Activated T-cell treated with anti-CD3 and anti-CD28 coated beads, Interleukin-2, amount 50 U/mL, for 48 hours (primary cell): Measurements from ENCODE around the gene SETBP1.

Source experiments
- DNase-seq, 2 experiments: peaks; one replicate each; pipeline ENCODE4 v3.0.0-alpha.2; 2020

SETBP1 gene

DNA sequence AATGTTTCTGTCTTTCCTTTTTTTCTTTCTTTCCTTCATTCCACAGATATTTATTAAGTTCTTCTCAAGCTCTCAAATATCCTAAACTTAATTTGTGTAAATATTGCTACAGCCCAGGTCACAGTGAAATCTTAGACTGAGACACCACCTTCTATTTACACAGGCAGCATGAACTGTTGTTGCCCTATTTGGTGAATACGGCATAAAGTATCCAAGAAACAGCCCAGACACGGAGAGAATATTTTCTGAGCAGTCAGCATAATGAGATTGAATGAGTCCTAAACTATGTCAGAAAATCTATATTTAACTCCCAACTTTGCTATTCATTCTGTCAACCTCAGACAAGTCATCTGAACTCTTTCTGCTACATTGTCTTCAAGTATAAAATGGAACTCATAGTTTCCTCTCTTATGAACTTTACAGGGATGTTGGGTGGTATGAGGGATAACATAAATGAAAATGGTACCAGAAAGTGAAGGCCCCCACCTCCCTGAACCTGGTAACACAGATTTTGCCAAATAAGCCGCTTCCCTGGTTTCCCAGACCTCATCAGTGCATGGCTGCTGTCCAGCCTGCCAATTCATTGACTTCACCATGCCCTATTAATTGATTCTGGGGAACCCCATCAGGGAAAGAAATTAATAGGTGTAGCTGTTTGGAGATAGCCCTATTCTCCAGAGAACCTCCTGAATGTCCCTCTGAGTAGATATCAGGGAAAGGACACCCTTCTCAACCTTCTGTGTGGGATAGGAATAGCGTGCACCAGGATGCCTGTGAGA lies 235.9 kb downstream of the SETBP1 start:
- DNase-seq = no peak

DNA sequence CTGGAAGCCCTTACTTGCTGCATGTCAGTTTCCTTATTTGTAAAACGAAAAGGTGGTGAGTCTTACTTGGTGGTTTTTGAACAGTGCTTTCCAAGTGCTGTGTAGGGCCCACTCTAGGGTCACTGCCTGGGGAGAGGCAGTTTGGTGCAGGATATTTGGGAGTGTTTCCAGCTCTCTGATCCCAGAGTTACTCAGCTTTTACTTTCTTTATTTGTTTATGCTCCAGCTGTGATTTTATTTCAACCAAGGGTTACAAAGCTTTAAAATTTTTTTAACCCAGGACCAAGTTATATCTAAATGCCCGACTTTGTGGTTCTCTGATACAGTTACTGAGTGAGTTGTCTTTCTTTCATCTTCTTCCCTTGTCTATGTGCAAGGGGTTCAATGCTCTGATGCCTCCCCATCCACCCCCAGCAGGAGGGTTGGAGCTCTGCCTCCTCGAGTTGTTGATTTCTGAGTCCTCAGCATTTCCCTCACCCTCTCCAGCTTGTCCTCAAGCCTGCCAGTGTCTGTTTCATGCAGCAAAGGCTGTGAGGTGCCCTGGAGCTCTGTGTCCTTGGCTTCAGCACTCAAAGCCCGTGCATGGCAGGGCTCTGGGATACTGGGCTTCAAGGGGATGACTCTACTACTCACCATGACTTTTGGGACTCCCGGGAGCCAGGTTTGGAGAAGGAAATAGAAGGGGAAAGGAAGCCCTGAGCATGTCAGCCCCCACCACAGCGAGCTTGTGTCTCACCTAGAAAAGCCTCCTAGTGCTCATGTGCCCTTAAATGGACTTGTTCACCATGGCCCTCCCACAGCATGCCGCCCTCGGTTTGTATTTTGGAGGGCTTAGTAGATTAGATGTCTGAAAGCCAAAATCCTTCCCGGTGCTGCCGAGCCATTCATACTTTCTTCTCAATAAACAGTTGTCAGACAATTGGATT lies 236.8 kb downstream of the SETBP1 start:
- no peak for DNase-seq

DNA sequence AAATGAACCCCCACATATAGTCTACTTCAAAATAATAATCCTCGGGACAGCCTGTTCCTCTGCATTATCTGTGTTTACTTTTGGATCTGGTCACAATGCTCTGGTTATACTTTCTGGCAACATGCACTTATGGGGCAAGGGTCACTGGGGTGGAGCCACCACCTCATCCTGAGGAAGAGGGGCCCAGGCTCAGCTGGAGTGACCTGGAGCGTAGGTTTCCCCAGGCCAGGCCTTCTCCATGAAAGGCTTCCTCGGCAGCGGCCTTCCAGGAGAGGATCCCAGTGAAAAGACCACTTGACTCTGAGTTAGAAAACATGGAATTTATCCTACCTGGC lies 237.4 kb downstream of the SETBP1 start:
- DNase-seq = no peak

- no peak for DNase-seq
Measured at GRCh38 chr18:44920441-44920840, 239.8 kb downstream of the SETBP1 start.

GRCh38 chr18:44921974-44922373 lies 241.3 kb downstream of the SETBP1 start:
- no peak for DNase-seq

DNA sequence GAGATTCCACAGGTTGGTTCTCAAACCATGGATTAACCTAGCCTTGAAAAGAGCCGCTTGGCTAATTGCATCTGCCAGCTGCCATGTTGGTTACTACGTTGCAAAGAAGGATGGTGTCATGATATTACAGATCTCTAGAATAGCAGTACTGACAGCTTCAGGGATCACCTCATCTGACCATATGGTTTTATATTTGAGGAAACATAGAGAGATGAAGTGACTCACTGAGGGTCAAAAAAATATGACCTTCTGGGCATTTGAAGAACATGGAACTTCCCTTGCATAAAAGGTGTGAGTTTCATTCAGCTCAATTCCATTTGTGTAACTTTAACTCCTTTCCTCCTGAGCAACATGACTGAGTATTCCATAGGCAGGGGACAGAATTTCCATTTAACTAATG lies 242.3 kb downstream of the SETBP1 start:
- no peak for DNase-seq

DNA sequence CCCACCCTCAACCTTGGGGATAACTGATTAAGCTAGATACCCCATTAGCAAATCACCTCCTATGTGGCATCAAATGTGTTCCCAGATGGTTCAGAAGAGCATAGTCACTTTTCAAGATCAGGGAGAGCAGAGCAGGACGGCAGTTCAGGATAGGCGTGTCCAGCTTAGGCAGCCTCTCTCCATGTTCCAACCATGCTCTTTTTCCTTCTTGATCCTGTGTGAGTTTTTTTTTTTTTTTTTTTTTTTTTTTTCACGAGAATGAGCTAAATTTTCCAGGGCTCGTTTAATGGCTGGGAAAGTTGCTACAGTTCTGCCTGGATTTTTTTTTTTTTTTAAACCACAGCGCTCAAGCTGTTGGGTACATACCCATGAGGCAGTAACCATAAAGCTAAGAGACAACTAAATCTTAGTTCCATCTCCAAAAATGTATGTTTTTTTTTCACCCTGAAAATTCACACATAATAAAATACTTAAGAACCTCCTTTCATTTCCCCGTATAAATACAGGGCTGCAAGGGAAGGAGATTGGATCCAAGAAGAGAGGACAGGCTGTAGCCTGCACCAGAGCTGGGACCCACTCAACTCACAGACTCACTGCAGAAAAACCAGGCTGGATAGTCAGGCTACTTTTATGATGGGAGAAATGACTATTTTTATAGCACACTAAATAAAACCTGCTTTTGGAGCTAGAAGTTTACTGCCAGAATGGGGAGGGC lies 244.3 kb downstream of the SETBP1 start:
- DNase-seq = no peak

- DNase-seq = peak; percentile 26 to 33
Measured at GRCh38 chr18:44927127-44927849, 246.6 kb downstream of the SETBP1 start.

GRCh38 chr18:44934901-44935300 lies 254.2 kb downstream of the SETBP1 start:
- DNase-seq = no peak

GRCh38 chr18:44935455-44935854 lies 254.8 kb downstream of the SETBP1 start:
- no peak for DNase-seq

GRCh38 chr18:44936485-44936884 lies 255.8 kb downstream of the SETBP1 start:
- DNase-seq = no peak

DNA sequence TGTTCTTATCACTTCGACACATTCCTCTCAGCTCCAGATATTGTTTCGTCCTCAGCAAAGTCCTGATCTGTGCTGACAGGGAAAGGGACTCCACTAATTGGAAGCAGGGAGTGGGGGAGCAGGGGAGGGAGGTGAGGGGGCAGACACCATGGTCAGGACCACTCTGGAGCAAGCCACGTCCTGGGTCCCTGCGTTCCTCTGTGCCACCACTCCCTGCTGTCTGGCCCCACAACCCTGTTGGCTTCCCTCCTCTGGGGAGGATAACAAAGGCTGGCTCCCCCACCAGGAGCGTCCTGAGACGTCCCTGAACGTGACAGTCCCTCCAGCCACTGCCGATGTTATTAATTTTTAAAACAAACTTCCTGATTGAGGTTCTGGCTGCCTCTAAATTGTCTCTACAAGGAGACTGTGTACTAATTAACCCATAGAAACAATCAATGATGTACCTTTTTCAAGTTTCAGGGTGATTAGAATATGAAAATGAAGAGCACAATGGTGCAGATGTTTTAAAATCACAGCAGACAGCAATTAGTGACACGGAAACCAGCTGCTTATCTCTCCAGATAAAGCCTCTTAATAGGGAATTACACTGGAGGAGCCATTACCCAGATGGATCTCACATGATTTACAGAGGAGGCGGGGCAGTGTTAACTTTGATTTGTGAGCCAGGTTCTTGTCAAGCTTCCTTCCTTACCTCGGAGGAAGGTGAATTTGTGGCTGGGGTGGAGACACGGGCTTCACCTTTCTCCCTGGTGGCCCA lies 257.5 kb downstream of the SETBP1 start:
- DNase-seq = no peak

- no peak for DNase-seq
Measured at GRCh38 chr18:44938720-44939665, 258.3 kb downstream of the SETBP1 start.

GRCh38 chr18:44941516-44941915 lies 260.8 kb downstream of the SETBP1 start:
- no peak for DNase-seq

DNA sequence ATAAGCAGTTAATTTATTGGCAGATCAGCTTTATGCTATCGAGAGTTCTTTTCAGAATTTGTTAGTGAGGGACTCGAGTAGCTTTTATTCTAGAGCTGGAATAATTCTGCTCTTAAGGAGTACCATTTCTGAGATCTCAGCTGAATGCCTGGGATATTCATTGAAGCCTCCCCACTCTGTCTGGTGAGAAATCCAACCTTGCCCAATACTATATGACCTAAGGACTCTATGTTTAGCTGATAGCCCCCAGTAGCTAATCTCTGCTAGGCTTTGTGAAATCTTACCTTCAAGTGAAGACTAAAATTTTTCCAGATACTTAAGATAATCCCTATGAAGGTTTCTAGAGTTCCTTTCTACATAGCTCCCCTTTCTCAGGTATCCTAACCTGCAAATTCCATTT lies 261.4 kb downstream of the SETBP1 start:
- DNase-seq = no peak

DNA sequence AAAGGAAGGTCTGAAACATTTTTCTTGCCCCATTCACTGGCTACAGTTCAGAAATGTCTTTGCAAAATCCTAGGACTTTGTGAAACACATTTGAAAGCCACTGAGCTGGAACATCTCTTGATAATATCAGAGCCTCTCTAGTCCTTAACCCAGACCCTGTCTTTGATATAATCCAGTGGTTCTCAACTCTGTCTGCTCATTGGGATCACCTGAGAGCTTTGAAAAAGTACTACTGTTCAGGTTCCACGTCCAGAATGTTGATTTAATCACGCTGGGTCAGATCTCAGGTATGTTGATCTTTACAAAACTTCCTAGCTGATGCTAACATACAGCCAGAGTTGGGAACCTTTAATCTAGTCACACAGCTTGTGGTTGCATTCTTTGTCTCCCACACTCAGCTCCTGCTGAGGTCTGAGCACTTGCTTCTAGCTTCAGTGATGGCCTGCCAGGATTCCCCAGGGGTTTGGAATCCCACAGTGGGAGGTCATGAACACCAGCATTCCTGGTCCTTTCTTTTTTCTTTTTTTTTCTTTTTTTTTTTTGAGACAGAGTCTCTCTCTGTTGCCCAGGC lies 262.7 kb downstream of the SETBP1 start:
- DNase-seq = no peak

GRCh38 chr18:44944461-44944860 lies 263.8 kb downstream of the SETBP1 start:
- DNase-seq = no peak

- no peak for DNase-seq
Measured at GRCh38 chr18:44945888-44946401, 265.3 kb downstream of the SETBP1 start.

DNA sequence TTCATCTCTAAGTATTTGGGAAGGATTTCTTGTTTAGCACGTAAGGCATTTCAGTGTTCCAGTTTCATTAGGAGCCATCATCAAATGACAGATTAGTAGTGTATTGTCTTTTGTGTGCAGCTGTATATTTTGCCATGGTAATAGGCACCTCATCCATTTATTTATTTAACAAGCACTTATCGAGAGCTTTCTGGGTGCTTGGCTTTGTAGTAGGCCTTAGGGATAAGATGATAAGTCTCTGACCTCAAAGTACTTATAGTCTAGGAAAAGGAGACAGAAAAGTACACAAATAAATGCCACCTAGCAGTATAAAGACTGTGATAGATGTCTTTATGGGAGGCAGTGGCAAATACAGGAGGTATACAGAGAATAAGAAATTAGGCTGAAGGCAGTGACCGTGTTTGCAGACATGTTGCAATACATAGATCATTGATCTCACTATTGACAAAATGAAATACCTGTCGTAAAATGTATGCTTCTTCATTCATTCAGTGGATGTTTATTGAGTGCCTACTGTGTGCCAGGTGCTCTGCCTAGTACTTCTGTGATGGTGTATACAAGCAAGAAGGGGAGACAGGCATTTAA lies 265.9 kb downstream of the SETBP1 start:
- no peak for DNase-seq

GRCh38 chr18:44949967-44950366 lies 269.3 kb downstream of the SETBP1 start:
- no peak for DNase-seq
